PC-3 (cell line): ENCODE measurements around the gene PCDHA2. TPM values are rescaled to one million over a fixed set of nuclear protein-coding genes. Genes with fewer than 3 reads are reported as not detected.

ENCODE experiments used
- ATAC-seq: fragments of 200-7000 bp; cut with Tn5 transposase; 2 replicates; pipeline ENCODE4 v1.9.1; 2020; ENCODE audit warnings: mild to moderate bottlenecking, moderate library complexity
- BruUV-seq: library from RNA; stranded (reverse); fragments of 400-500 nt; replicated peaks from 2 replicates; lab custom pipeline; 2021; lab: Mats Ljungman, UMichigan
- CTCF ChIA-PET: fragments of 300-600 bp; sonication (Branson Sonifier 250); formaldehyde crosslinking; loops from one replicate; lab custom pipeline; 2022; ENCODE audit warnings: antibody characterized with exemption; lab: Charles Lee
- POLR2A ChIA-PET: fragments of 300-600 bp; sonication (Branson Sonifier 250); formaldehyde crosslinking; loops from one replicate; lab custom pipeline; 2022; ENCODE audit warnings: antibody characterized with exemption; ENCODE audit not compliant: unreplicated experiment; lab: Charles Lee
- DNase-seq: peaks from one replicate; pipeline ENCODE4 v3.0.0-alpha.2; 2015
- H2AFZ ChIP-seq: fragments of 300-600 bp; sonication (generic); 2 replicates; pipeline ENCODE4 v1.6.0; 2016; ENCODE audit warnings: antibody characterized with exemption, low read length
- H3F3A ChIP-seq: fragments of 300-600 bp; sonication (generic); one replicate; pipeline ENCODE4 v1.6.0; 2017; ENCODE audit warnings: antibody characterized with exemption, low read length, control low read depth, mild to moderate bottlenecking; ENCODE audit not compliant: unreplicated experiment
- H3K27ac ChIP-seq: fragments of 300-600 bp; sonication (generic); 2 replicates; pipeline ENCODE4 v1.5.1; 2016; ENCODE audit warnings: mild to moderate bottlenecking, low read length
- H3K27me3 ChIP-seq: fragments of 300-600 bp; sonication (generic); 2 replicates; pipeline ENCODE4 v1.6.1; 2016; ENCODE audit warnings: low read length, mixed read lengths
- H3K36me3 ChIP-seq: fragments of 300-600 bp; sonication (generic); 2 replicates; pipeline ENCODE4 v1.6.1; 2016; ENCODE audit warnings: low read depth, mixed run types, low read length, mixed read lengths
- H3K4me1 ChIP-seq: fragments of 300-600 bp; sonication (generic); 2 replicates; pipeline ENCODE4 v1.5.1; 2016; ENCODE audit warnings: low read length; ENCODE audit not compliant: insufficient read depth
- H3K4me2 ChIP-seq: fragments of 300-600 bp; sonication (generic); 2 replicates; pipeline ENCODE4 v1.6.0; 2016; ENCODE audit warnings: low read length
- H3K4me3 ChIP-seq: fragments of 300-600 bp; sonication (generic); 2 replicates; pipeline ENCODE4 v1.5.1; 2016; ENCODE audit warnings: mild to moderate bottlenecking, low read length, mixed read lengths
- H3K79me2 ChIP-seq: fragments of 300-600 bp; sonication (generic); 2 replicates; pipeline ENCODE4 v1.6.1; 2017; ENCODE audit warnings: low read length, mixed read lengths
- H3K9ac ChIP-seq: fragments of 300-600 bp; sonication (generic); 2 replicates; pipeline ENCODE4 v1.6.0; 2016; ENCODE audit warnings: mild to moderate bottlenecking, low read length
- H3K9me2 ChIP-seq: fragments of 300-600 bp; sonication (generic); replicated peaks from 2 replicates; pipeline ENCODE4 v1.6.1; 2016; ENCODE audit warnings: mixed run types, low read length, mixed read lengths
- H3K9me3 ChIP-seq: fragments of 300-600 bp; sonication (generic); 2 replicates; pipeline ENCODE4 v1.6.1; 2016; ENCODE audit warnings: low read length, mixed read lengths
- H4K20me1 ChIP-seq: fragments of 300-600 bp; sonication (generic); 2 replicates; pipeline ENCODE4 v1.6.1; 2016; ENCODE audit warnings: low read length, mixed read lengths
- EZH2 ChIP-seq: fragments of 300-600 bp; sonication (generic); IDR thresholded peaks from one replicate; pipeline ENCODE4 v1.6.1; 2017; ENCODE audit warnings: antibody characterized with exemption, mild to moderate bottlenecking, low read length; ENCODE audit not compliant: unreplicated experiment
- EZH2phosphoT487 ChIP-seq: fragments of 300-600 bp; sonication (generic); IDR thresholded peaks from 2 replicates; pipeline ENCODE4 v1.6.1; 2018; ENCODE audit warnings: mild to moderate bottlenecking, antibody characterized with exemption, low read length, borderline replicate concordance
- intact Hi-C: fragments of 100-400 bp; cut with micrococcal nuclease; formaldehyde crosslinking; loops from 2 replicates; pipeline ENCODE4 v1.9.0; 2023
- total RNA-seq: library from RNA; depleted of rRNA; stranded (reverse); fragments of >200 nt; gene quantifications from 2 replicates; pipeline ENCODE4 v1.2.3, GENCODE V29; 2014
- TF ChIP-seq, protein P1 (sequence below): fragments of 300-600 bp; sonication (generic); conservative IDR thresholded peaks from 2 replicates; pipeline ENCODE4 v1.5.1; 2017; ENCODE audit warnings: antibody characterized with exemption, low read depth, mild to moderate bottlenecking, low read length

PCDHA2 gene
- total RNA-seq, 1 experiment from 2014 or later = not detected

DNA sequence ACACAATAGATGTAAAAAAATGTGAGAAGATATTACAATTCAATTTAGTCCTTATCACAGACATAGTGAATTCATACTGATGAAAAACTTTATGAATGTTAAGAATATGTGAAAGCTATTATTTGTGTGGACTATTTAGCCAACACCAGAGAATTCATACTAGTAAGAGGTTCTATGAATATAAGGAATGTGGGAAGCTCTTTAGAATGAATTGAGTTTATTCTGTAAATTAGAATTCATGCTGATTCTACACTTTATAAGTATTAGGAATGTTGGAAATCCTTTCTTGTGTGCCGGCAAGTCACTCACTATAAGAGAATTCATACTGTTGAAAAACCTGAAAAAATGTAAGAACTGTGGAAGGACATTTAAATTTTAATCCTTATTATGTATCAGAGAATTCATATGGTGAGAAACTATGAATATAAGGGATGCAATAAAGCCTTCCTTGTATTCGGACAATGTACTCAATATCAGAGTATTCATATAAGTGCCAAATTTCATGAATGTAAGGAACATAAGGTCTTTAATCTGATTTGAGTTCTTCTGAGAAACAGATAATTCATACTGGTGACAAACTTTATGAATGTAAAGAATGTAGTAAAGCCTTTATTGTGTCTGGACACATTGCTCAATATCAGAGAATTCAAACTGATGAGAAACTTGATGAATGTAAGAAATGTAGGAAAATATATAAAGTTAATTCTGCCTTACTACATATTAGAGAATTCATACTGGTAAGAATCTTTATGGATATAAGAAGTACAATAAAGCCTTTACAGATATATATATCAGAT, 30.3 kb upstream of the PCDHA2 start:
- DNase-seq (no peak), ATAC-seq (no peak)
- no peak overlapping the region for H3K27ac ChIP-seq
- H3K79me2 ChIP-seq = no peaks in the 10 kb centered on the region
- no peak for TF ChIP-seq EZH2phosphoT487
- TF ChIP-seq, protein P1, sequence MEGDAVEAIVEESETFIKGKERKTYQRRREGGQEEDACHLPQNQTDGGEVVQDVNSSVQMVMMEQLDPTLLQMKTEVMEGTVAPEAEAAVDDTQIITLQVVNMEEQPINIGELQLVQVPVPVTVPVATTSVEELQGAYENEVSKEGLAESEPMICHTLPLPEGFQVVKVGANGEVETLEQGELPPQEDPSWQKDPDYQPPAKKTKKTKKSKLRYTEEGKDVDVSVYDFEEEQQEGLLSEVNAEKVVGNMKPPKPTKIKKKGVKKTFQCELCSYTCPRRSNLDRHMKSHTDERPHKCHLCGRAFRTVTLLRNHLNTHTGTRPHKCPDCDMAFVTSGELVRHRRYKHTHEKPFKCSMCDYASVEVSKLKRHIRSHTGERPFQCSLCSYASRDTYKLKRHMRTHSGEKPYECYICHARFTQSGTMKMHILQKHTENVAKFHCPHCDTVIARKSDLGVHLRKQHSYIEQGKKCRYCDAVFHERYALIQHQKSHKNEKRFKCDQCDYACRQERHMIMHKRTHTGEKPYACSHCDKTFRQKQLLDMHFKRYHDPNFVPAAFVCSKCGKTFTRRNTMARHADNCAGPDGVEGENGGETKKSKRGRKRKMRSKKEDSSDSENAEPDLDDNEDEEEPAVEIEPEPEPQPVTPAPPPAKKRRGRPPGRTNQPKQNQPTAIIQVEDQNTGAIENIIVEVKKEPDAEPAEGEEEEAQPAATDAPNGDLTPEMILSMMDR = no peak
- no peak for TF ChIP-seq EZH2
- intact Hi-C loops = no loop called here
- CTCF ChIA-PET = no interaction called here
- H3K9me2 ChIP-seq = no peaks in the 10 kb centered on the region
- H4K20me1 ChIP-seq = no peaks in the 10 kb centered on the region
- POLR2A ChIA-PET = no interaction called here
- H3K4me1 ChIP-seq = no peaks in the 10 kb centered on the region
- no peak overlapping the region for H3K9ac ChIP-seq
- H3K4me2 ChIP-seq = no peak overlapping the region
- H3K9me3 ChIP-seq = peaks cover 26% of the 10 kb centered on the region
- no peak overlapping the region for H3K4me3 ChIP-seq
- H2AFZ ChIP-seq = no peak overlapping the region
- no peaks in the 10 kb centered on the region for H3F3A ChIP-seq
- BruUV-seq = no TSS peak
- no peaks in the 10 kb centered on the region for H3K27me3 ChIP-seq
- H3K36me3 ChIP-seq = no peaks in the 10 kb centered on the region

DNA sequence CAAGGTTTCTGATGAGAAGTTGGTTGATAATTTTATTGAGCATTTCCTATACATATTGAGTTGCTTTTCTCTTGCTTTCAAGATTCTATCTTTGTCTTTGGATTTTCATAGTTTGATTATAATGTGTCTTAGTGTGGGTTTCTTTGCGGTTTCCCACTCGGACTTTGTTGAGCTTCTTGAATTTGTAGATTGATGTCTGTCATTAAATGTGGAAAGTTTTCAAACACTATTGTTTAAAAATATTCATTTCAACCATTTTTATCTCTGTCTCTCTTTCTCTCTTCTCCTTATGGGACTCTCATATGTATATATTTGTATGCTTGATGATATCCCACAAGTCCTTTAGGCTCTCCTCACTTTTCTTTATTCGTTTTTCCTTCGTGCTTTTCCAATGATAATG, 27.2 kb upstream of the PCDHA2 start:
- Histone ChIP-seq H3K27me3 (no peaks in the 10 kb centered on the region), H2AFZ (no peak overlapping the region), H4K20me1 (no peaks in the 10 kb centered on the region), H3K9me2 (no peaks in the 10 kb centered on the region), H3K4me3 (no peak overlapping the region), H3K9ac (no peak overlapping the region), H3K4me2 (no peak overlapping the region), H3K9me3 (peaks cover 43% of the 10 kb centered on the region), H3K36me3 (no peaks in the 10 kb centered on the region), H3K27ac (no peak overlapping the region), H3K4me1 (no peaks in the 10 kb centered on the region), H3F3A (no peaks in the 10 kb centered on the region), H3K79me2 (no peaks in the 10 kb centered on the region)
- POLR2A ChIA-PET = no interaction called here
- DNase-seq (no peak), ATAC-seq (no peak)
- no TSS peak for BruUV-seq
- intact Hi-C loops = no loop called here
- TF ChIP-seq EZH2phosphoT487 = no peak
- no peak for TF ChIP-seq EZH2
- TF ChIP-seq, protein P1 = no peak
- CTCF ChIA-PET = no interaction called here

DNA sequence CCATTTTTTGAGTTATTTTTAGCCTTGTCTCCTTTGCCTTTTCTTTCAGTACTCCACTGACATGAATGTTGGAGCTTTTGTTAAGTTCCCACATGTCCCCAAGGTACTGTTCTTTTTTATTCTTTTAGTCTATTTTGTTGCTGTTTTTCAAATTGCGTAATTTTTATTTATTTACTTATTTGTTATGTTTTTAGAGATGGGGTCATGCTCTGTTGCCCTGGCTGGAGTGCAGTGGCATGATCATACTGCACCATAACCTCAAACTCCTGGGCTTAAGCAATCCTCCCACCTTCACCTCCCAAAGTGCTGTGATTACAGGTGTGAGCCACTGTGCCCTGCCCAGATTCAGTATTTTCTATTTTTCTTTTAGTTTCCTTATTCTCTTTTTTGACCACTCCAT, 14.1 kb upstream of the PCDHA2 start:
- Histone ChIP-seq H3F3A (no peaks in the 10 kb centered on the region), H2AFZ (no peak overlapping the region), H3K4me3 (no peak overlapping the region), H3K9ac (no peak overlapping the region), H3K36me3 (no peaks in the 10 kb centered on the region), H3K4me2 (no peak overlapping the region), H3K79me2 (no peaks in the 10 kb centered on the region), H3K9me2 (no peaks in the 10 kb centered on the region), H3K4me1 (no peaks in the 10 kb centered on the region), H3K9me3 (0 out of 2 replicates have a peak, but pooled peaks cover 12% of the 10 kb centered on the region), H3K27me3 (no peaks in the 10 kb centered on the region), H4K20me1 (no peaks in the 10 kb centered on the region), H3K27ac (no peak overlapping the region)
- no TSS peak for BruUV-seq
- DNase-seq = no peak
- intact Hi-C loops = no loop called here
- CTCF ChIA-PET = no interaction called here
- POLR2A ChIA-PET = no interaction called here
- no peak for ATAC-seq
- TF ChIP-seq EZH2 = no peak
- TF ChIP-seq EZH2phosphoT487 = no peak
- TF ChIP-seq, protein P1 = no peak
